Stimulated activated CD4-positive, alpha-beta T cell treated with anti-CD3 and anti-CD28 coated beads, Interleukin-4, amount 100 ng/mL, for 24 hours (primary cell): ENCODE measurements around the gene PLEKHM2.
A peak's percentile ranks its signal among the peaks of the same experiment; 100 is the strongest.
"Not testable (repeated sequence)": the region's sequence is repeated elsewhere in the genome, so short reads cannot be mapped to it uniquely, and the experiment has no call there.

Experiments used
- DNase-seq: peaks from one replicate; pipeline ENCODE4 v3.0.0-alpha.2; 2020

PLEKHM2 gene, protein sequence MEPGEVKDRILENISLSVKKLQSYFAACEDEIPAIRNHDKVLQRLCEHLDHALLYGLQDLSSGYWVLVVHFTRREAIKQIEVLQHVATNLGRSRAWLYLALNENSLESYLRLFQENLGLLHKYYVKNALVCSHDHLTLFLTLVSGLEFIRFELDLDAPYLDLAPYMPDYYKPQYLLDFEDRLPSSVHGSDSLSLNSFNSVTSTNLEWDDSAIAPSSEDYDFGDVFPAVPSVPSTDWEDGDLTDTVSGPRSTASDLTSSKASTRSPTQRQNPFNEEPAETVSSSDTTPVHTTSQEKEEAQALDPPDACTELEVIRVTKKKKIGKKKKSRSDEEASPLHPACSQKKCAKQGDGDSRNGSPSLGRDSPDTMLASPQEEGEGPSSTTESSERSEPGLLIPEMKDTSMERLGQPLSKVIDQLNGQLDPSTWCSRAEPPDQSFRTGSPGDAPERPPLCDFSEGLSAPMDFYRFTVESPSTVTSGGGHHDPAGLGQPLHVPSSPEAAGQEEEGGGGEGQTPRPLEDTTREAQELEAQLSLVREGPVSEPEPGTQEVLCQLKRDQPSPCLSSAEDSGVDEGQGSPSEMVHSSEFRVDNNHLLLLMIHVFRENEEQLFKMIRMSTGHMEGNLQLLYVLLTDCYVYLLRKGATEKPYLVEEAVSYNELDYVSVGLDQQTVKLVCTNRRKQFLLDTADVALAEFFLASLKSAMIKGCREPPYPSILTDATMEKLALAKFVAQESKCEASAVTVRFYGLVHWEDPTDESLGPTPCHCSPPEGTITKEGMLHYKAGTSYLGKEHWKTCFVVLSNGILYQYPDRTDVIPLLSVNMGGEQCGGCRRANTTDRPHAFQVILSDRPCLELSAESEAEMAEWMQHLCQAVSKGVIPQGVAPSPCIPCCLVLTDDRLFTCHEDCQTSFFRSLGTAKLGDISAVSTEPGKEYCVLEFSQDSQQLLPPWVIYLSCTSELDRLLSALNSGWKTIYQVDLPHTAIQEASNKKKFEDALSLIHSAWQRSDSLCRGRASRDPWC

DNA sequence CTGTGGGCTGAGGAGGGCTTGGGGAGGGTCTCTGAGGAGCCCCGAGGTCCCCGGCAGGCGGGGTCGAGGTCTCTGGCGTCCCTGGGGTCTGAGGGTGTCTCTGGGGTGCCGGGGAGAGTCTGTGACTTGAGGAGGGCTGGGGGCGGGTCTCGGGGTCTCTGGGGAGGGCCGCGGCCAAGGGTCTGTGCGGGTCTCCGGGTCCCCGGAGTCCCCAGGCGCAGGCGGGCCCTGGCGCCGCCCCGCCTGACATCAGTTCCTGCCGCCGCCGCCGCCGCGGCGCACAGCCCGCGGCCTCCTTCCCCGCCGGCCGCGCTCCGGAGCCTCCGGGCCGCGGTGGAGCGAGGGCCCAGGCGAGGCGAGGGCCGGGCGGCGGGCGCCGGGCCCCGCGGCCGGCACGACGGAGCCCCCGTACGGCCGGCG, at the start of gene PLEKHM2:
PLEKHM2 (plus strand) TSS at position 279 of the 420 bp plus-strand sequence. CDS start 239 bp downstream, outside the sequence.
- peak; percentile 20 for DNase-seq

DNA sequence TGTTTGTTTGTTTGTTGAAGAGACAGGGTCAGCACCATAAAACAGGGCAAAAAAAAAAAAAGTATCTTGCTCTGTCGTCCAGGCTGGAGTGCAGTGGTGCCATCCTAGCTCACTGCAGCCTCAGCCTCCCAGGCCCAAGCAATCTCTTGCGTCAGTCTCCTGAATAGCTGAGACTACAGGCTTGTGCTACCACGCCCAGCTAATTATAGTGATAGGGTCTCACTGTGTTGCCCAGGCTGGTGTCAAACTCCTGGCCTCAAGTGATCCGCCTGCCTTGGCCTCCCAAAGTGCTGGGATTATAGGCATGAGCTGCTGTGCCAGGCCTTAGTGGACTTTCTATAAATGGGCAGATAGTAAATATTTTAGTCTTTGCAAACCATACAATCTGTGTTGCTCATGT, 47.7 kb upstream of the PLEKHM2 start:
- DNase-seq, result no peak

DNA sequence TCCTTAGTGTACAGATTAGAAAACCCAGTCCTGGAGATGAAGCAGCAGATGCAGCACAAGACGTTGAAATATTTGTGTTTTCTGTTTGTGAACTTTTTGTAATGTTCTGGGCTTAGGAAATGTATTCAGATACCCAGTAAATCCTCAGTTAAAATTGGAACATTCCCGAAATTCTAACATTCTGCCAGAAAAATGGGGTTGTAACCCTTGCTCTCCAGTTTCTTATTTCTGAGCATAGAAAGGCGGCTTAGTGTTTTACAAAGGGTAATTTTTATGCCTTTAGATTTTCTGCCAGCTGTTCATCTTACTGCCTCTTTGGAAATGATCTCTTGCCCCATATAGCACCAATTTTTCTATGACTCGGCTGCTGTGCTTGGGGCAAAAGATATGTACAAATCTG, 46.3 kb upstream of the PLEKHM2 start:
- no peak for DNase-seq

DNA sequence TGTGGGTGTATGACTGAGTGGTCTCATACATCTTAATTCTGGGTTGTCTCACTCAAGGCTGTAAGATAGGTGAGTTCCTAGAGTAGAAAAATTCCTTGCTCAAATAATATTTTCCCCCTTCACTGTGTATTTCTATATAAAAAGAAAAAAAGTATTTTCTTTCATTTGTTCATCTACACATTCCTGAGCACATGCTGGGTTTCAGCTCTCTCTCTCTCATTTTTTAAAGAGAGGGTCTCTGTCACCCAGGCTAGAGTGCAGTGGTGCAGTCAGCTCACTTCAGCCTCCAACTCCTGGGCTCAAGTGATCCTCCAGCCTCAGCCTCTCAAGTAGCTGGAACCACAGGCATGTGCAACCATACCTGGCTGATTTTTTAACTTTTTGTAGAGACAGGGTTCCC, 44.9 kb upstream of the PLEKHM2 start:
- no peak for DNase-seq

DNA sequence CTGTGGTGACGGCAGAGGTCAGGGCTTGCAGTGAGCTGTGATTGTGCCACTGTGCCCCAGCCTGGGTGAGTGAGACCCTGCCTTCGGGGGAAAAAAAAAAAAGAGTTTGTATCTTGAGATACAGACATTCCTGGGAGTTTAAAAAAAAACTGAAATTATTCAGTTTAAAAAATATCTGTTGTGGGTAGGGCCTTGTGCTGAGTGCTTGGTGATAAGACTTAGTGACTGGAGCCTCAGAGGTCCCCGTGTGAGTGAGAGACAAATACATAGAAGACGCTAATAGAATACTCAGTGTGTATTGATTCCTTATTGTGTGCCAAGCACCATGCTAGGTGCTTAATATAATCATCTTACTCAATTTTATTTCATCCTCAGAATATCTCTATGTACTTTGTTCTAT, 44.2 kb upstream of the PLEKHM2 start:
- no peak for DNase-seq

DNA sequence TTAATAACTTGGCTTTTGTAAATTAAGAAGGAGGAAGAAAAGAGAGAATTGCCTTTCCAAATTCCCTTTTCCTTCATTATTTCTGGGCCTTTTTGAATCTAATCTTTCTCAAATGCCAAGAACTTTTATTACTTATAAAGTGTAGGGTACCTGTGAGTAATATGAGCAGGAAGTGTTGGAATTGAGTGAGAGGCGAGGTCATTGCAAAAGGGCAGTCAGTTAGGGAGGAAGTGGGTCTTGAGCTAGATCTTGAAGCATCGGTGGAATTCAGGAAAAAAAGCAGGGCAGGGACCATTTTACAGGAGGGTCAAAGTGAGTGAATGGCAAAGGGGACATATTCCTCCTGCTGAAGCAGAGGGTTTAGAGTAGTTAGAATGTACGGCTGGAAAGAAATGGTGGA, 43.5 kb upstream of the PLEKHM2 start:
- DNase-seq, result no peak

DNA sequence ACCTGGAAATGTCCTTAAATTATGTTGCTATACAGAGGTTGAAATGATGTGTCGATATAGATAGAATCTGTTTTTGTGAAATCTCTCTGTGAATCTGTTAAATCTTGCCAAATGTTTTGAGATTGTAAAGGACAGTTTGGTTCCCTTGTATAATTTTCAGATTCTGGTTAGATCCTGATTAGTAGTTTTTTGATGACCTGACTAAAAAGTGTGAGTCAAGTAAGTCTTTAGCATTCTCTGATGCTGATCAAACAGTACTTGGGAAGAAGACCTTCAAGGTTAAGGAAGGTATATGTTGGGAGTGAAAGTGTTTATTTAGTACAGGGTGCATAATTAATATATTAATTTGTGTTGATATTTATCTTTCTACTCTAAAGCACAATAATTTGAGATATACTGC, 34.2 kb upstream of the PLEKHM2 start:
- DNase-seq, result no peak

DNA sequence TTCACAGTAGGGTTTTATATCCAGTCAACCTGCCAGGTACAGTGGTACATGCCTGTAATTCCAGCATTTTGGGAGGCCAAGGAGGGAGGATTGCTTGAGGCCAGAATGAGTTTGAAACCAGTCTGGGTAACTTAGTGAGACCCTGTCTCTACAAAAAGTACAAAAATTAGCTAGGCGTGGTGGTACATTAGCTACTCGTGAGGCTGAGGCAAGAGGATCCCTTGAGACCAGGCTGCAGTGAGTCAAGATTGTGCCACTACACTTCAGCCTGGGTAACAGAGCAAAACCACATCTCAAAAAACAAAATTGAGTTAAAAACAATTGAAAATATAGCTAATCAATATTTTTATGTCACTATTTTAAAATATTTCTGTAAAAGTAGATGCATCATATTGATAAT, 33.7 kb upstream of the PLEKHM2 start:
- DNase-seq, result no peak

DNA sequence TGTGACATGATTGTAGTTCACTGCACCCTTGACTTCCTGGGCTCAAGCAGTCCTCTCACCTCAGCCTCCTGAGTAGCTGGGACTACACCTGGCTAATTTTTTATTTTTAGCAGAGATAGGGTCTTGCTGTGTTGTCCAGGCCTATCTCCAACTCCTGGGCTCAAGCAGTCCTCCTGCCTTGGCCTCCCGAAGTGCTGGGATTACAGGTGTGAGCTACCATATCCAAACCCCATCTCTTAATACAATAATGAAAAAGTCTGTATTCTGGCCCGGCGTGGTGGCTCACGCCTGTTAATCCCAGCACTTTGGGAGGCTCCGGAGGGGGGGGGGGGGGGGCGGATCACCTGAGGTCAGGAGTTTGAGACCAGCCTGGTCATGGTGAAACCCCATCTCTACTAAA, 32.0 kb upstream of the PLEKHM2 start:
- DNase-seq, result not testable (repeated sequence)

DNA sequence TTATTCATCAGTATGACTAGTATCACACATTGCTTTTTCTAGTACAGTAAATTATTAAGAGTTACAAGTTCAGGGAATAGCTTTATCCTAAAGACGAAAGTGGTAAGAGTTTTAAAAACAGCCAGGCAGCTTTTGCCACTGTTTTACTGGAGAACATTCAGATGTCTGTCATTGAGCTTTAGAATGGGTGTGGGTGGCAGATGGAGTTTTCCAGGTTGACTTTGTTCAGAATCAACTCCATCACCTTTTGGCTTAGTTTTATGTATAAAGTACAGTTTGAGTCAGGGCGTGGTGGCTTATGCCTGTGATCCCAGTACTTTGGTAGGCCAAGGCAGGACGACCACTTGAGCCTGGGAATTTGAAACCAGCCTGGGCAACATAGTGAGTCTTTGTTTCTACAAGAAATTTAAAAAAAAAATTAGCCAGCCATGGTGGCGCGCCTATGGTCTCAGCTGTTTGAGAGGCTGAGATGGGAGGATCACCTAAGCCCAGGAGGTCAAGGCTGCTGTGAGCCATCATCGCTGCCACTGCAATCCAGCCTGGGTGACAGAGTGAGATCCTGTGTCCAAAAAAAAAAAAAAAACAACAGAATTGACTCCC, 29.9 kb upstream of the PLEKHM2 start:
- DNase-seq, result no peak

DNA sequence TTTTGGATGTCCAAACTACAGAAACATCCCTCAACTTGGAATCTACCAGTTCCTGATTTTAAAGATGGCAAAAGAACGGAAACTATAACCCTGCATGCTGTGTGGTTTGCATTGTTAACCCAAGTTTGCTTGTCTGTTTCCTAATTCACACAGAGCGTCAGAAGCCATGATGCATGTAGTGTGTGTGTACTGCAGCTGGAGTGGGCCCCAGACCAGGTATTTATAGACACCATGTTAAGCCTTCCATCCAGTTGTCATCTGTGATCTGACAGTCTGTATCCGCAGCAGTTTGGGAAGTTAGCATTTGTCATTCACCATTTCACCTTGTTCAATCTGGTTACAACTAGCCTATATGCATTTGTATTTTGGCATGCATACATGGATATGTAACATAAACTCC, 27.7 kb upstream of the PLEKHM2 start:
- no peak for DNase-seq

DNA sequence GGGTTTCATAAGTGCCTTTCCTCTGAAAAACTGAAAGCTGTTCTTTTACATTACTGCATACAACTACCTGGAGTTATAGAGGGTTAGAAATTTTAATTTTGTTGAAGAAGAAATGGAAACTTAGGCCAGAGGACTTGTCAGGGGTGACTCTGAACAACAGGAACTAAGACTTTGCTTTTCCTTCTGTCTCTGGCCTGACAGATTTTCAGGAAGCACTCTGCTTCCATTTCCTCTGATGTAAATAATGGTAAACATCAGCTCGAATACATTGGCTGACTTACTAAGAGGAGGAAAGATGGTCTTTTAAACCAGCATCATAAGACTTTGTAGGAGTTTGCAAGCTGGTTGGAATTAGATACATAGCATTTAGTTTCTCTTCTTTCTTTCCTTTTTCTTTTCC, 27.1 kb upstream of the PLEKHM2 start:
- no peak for DNase-seq

DNA sequence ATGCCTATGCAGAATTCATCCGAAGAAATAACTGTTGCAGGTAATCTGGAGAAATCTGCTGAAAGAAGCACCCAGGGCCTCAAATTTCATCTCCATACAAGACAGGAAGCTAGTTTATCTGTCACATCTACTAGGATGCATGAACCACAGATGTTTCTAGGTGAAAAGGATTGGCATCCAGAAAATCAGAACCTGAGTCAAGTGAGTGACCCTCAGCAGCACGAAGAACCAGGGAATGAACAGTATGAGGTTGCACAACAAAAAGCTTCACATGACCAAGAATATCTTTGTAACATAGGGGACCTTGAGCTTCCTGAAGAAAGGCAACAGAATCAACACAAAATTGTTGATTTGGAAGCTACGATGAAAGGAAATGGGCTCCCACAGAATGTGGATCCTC, 24.0 kb upstream of the PLEKHM2 start:
- no peak for DNase-seq

DNA sequence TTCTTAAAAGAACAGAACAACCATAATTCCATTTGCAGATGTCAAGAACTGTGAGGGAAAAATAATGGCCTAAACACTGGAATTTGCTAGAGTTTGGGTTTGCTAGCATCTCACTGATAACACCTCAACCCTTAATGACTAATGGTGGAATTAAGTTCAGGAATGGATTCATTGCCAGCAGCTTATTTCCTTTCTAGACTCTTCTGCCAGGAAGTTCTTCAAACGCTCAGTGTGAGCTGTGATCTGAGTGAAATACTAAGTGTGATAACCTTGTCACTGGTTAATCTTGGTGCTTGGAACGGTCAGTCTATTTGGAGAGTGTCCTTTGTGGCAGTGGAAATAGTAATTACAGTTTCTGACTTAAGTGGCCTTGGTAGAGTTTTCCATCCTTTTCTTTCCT, 21.6 kb upstream of the PLEKHM2 start:
- no peak for DNase-seq

DNA sequence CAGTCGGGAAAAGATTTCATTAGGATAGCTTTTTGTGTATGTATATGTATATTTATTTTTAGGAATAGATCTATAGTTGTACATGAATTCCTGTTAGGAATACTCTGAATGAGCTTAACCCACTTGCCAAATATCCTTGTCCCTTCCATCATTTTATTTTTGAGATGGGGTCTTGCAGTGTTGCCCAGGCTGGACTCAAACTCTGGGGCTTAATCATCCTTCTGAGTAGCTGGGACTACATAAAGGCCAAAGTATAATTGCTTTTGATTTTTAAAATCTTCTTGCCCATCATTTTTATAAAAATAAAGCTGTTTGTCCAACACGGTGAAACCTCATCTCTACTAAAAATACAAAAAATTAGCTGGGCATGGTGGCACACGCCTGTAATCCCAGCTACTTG, 20.2 kb upstream of the PLEKHM2 start:
- DNase-seq, result no peak

DNA sequence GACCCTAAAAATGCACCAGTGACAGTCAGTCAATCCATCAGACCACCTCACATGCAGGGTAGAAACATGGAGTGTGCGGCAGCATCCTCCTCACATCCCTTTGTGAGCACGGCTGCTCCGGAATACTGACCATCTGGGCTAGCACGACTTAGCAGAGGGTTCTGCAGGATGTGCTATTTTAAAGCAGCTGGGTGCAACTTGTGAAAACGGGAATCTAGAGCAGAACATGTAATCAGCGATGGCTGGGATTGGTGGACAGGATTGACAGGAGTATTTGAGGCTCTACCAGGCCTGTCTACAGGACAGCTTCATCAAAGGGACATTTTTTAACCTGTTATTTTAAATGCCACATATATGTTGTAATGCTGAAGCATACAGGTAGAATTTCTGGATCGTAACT, 16.8 kb upstream of the PLEKHM2 start:
- no peak for DNase-seq

DNA sequence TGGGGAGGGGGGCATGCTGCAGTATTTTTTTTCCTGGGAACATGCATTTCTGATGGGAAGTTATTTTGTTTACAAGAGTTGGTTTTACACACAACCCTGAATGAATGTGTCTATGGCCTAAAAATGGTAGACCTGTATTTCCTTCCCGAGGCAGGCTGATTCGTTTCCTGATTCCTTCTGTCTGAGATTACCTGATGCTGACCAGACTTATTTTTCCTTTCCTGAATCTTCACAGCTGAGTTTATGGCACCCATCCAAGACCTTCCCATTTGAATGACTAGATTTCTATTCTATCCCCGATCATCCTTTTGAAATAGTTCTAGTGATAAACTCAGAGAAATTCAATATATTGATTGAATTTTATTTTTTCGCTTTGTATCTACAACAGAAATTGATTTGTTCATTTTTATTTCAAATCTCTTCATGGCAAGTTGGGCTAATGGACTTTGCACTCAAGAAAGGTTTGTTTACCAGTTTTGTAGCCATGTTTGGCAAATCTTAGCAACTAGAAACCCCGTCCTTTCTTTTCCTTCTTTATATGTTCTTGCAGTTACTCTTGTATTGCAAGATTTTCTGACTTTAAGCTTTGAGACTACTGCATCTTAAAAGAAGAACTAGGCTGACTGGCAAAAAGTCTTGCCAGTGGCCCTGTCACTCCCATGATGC, 15.9 kb upstream of the PLEKHM2 start:
- DNase-seq, result no peak

DNA sequence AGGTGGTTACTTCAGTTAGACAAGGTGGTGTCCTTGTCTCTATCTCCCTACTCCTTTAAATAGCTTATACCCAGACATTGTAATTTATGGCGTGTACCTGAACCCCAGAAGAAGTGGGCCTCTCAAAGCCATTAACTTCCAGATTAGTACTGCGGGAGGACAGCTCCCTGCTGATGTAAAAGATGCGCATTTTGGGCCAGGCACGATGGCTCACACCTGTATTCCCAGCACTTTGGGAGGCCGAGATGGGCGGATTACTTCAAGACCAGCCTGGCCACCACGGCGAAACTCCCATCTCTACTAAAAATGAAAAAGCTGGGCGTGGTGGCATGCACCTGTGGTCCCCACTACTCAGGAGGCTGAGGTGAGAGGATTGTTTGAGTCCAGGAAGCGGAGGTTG, 15.0 kb upstream of the PLEKHM2 start:
- DNase-seq, result no peak

DNA sequence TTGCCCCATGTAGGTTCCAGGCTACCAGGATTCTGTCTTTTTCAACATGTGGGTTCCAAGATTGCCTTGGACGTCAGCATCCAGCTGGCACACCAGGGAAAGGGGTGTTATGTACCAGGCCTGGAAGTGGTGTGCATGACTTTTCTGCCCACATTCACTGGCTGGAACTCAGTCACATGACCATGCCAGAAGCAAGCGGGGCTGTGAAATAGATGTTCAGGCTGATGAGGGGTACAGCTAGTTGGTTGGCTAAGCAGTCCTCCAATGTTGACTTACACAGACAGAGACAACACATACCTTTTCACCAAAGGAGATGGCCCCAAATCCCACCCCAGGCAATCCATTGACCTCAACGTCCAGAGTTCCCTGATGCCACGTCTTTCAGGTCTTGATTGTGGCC, 14.3 kb upstream of the PLEKHM2 start:
- no peak for DNase-seq

DNA sequence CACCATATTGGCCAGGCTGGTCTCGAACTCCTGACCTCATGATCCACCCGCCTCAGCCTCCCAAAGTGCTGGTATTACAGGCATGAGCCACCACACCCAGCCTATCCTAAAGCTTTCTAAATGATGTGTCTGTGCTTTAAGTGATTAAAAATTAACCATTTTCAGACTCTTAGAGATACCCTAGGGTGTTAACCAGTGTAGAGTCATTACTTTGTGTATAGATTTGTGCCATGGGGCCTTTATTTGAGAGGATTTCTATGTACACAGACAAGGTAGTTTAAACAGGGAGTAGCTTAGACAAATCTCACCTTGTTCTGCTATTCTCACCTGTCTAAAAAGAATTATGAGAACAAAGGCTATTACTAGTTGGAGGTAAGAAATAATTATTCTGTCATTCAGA, 12.7 kb upstream of the PLEKHM2 start:
- DNase-seq, result no peak

DNA sequence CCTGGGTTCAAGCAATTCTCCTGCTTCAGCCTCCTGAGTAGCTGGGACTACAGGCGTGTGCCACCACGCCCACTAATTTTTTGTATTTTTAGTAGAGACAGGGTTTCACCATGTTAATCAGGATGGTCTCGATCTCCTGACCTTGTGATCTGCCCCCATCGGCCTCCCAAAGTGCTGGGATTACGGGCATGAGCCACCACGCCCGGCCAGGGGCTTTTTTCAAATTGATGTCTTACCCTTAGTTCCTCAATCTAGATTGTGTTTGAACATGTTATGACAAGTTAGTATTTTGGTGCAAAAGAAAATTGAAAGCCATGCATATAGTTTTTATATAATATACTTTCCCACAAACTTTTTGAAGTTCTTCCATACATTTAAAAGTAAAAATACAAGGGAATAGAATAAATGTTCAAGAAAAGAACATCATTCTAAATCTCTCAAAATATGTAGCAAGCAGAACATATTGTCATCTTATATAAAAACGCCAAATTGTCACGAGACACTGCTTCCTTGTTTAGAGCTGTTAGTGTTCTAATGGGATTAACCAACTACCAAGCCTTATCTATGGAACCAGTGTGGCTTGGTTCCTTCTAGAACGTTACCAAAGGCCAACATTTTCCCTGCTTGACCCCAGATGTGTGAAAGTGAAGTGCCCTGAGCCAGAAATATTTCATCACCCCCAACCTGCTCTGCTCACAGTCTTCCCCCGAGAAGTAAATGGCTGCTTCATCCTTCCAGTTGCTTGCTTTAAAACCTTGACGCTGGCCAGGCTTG, 9.5 kb upstream of the PLEKHM2 start:
- no peak for DNase-seq

DNA sequence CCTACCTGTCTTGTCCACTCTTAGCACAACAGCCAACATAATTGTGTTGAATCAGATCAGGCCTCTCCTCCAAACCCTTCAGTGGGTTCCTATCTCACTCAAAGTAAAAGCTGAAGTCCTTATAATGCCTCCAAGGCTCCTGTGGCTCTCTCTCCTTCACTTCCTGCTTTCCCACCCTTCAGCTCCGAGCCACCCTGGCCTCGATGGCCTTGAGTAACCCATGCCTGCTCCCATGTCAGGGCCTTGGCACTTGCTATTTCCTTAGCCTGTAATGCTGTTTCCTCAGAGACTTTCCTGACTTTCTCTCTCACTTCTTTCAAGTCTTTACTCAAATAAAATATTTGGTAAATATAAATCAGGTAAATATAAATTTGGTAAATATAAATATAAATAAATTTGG, 8.1 kb upstream of the PLEKHM2 start:
- DNase-seq, result no peak
